IMR-90 (cell line): ENCODE measurements around the gene EPHB1. TPM values are rescaled to one million over a fixed set of nuclear protein-coding genes. Genes with fewer than 3 reads are reported as not detected.

Experiments
- ATAC-seq: fragments of 200-7000 bp; cut with Tn5 transposase; 2 replicates; pipeline ENCODE4 v1.9.1; 2020; ENCODE audit warnings: low read depth, mild to moderate bottlenecking, moderate library complexity
- BruUV-seq: library from RNA; stranded (reverse); fragments of 400-500 nt; replicated peaks from 2 replicates; lab custom pipeline; 2021; lab: Mats Ljungman, UMichigan
- CTCF ChIA-PET: fragments of 300-600 bp; formaldehyde crosslinking; extraction: SDS; loops from one replicate; lab custom pipeline; 2021; ENCODE audit warnings: antibody characterized with exemption; lab: Yijun Ruan, JAX
- POLR2A ChIA-PET: fragments of 300-600 bp; sonication (Branson Sonifier 250); formaldehyde crosslinking; loops from one replicate; lab custom pipeline; 2022; ENCODE audit warnings: antibody characterized with exemption; ENCODE audit not compliant: unreplicated experiment; lab: Charles Lee
- DNase-seq: peaks from one replicate; pipeline ENCODE4 v3.0.0; 2013
- H2AFZ ChIP-seq: replicated peaks from 2 replicates; pipeline ENCODE3; 2013; ENCODE audit warnings: low read length, mild to moderate bottlenecking; ENCODE audit not compliant: poor library complexity
- H2AK5ac ChIP-seq: 2 replicates; pipeline ENCODE4 v1.6.1; 2013; ENCODE audit warnings: low read depth, low read length, inconsistent platforms
- H2AK9ac ChIP-seq: replicated peaks from 2 replicates; pipeline ENCODE3; 2013; ENCODE audit warnings: mild to moderate bottlenecking, low read depth, low read length, moderate library complexity; ENCODE audit not compliant: poor library complexity
- H2BK120ac ChIP-seq: 2 replicates; pipeline ENCODE4 v1.6.1; 2013; ENCODE audit warnings: low read depth, low read length, inconsistent platforms
- H2BK15ac ChIP-seq: 3 replicates; pipeline ENCODE4 v1.6.1; 2013; ENCODE audit warnings: low read depth, low read length, inconsistent platforms
- H2BK20ac ChIP-seq: 2 replicates; pipeline ENCODE4 v1.6.1; 2013; ENCODE audit warnings: low read depth, mild to moderate bottlenecking, inconsistent platforms, low read length, moderate library complexity
- H2BK5ac ChIP-seq: 2 replicates; pipeline ENCODE4 v1.6.1; 2013; ENCODE audit warnings: mild to moderate bottlenecking, low read depth, low read length, inconsistent platforms; ENCODE audit not compliant: poor library complexity, severe bottlenecking
- H3K14ac ChIP-seq: replicated peaks from 2 replicates; pipeline ENCODE4 v1.6.1; 2013; ENCODE audit warnings: low read depth, low read length, inconsistent platforms
- H3K18ac ChIP-seq: 2 replicates; pipeline ENCODE4 v1.6.1; 2013; ENCODE audit warnings: low read depth, low read length, control low read depth
- H3K23ac ChIP-seq: 2 replicates; pipeline ENCODE4 v1.6.1; 2013; ENCODE audit warnings: low read depth, low read length, inconsistent platforms
- H3K27ac ChIP-seq: 2 replicates; pipeline ENCODE4 v1.5.1; 2013; ENCODE audit warnings: mild to moderate bottlenecking, control low read depth, low read length; ENCODE audit not compliant: insufficient read depth
- H3K27me3 ChIP-seq: 2 replicates; pipeline ENCODE4 v1.6.1; 2013; ENCODE audit warnings: low read length; ENCODE audit not compliant: control insufficient read depth, insufficient read depth
- H3K36me3 ChIP-seq: 2 replicates; pipeline ENCODE4 v1.6.1; 2013; ENCODE audit warnings: low read length, mixed read lengths; ENCODE audit not compliant: control insufficient read depth, insufficient read depth
- H3K4ac ChIP-seq: 2 replicates; pipeline ENCODE4 v1.6.1; 2013; ENCODE audit warnings: low read depth, low read length, inconsistent platforms
- H3K4me1 ChIP-seq: 2 replicates; pipeline ENCODE4 v1.6.1; 2013; ENCODE audit warnings: low read length, mixed read lengths; ENCODE audit not compliant: control insufficient read depth, insufficient read depth
- H3K4me2 ChIP-seq: 2 replicates; pipeline ENCODE4 v1.6.1; 2013; ENCODE audit warnings: low read depth, mild to moderate bottlenecking, control low read depth, low read length, moderate library complexity
- H3K4me3 ChIP-seq: 2 replicates; pipeline ENCODE4 v1.5.1; 2013; ENCODE audit warnings: low read depth, mild to moderate bottlenecking, control low read depth, low read length, moderate library complexity; ENCODE audit not compliant: insufficient read depth
- H3K56ac ChIP-seq: 2 replicates; pipeline ENCODE4 v1.6.1; 2013; ENCODE audit warnings: low read length, inconsistent platforms; ENCODE audit not compliant: insufficient read depth; ENCODE audit errors: extremely low read depth
- H3K79me1 ChIP-seq, 2 experiments: 2 replicates each; pipeline ENCODE4 v1.6.1; 2013; ENCODE audit warnings: low read length in 2 of 2, inconsistent platforms in 1 of 2, low read depth in 1 of 2
- H3K9ac ChIP-seq: 2 replicates; pipeline ENCODE4 v1.6.1; 2013; ENCODE audit warnings: low read depth, low read length, control low read depth
- H3K9me1 ChIP-seq: 2 replicates; pipeline ENCODE4 v1.6.1; 2013; ENCODE audit warnings: low read length, inconsistent platforms; ENCODE audit not compliant: insufficient read depth
- H3K9me3 ChIP-seq: 2 replicates; pipeline ENCODE4 v1.6.1; 2013; ENCODE audit warnings: low read length; ENCODE audit not compliant: control insufficient read depth, insufficient read depth
- H4K20me1 ChIP-seq: 2 replicates; pipeline ENCODE4 v1.6.1; 2013; ENCODE audit warnings: low read length, inconsistent platforms; ENCODE audit not compliant: insufficient read depth
- H4K5ac ChIP-seq: 2 replicates; pipeline ENCODE4 v1.6.1; 2013; ENCODE audit warnings: mild to moderate bottlenecking, low read depth, low read length, control low read depth
- H4K8ac ChIP-seq, 2 experiments: 2 replicates each; pipeline ENCODE4 v1.6.1; 2013; ENCODE audit warnings: low read depth in 2 of 2, low read length in 2 of 2, control low read depth in 1 of 2, inconsistent platforms in 1 of 2
- H4K91ac ChIP-seq: 2 replicates; pipeline ENCODE4 v1.6.1; 2013; ENCODE audit warnings: low read depth, low read length, inconsistent platforms; ENCODE audit not compliant: insufficient read depth
- BHLHE40 ChIP-seq: fragments of 150-350 bp; IDR thresholded peaks from 2 replicates; pipeline ENCODE4 v1.6.1; 2016; ENCODE audit warnings: mild to moderate bottlenecking, low read depth, low read length
- CEBPB ChIP-seq: IDR thresholded peaks from 2 replicates; pipeline ENCODE4 v1.6.1; 2012; ENCODE audit warnings: low read depth, low read length, improper control_type of control experiment
- CHD1 ChIP-seq: IDR thresholded peaks from 2 replicates; pipeline ENCODE4 v1.6.1; 2012; ENCODE audit warnings: low read depth, low read length, improper control_type of control experiment
- CTCF ChIP-seq: conservative IDR thresholded peaks from 2 replicates; pipeline ENCODE4 v1.5.1; 2012; ENCODE audit warnings: mild to moderate bottlenecking, low read depth, low read length, improper control_type of control experiment
- FOS ChIP-seq: fragments of 150-350 bp; IDR thresholded peaks from 2 replicates; pipeline ENCODE4 v1.6.1; 2016; ENCODE audit warnings: low read depth, low read length
- MAFK ChIP-seq: IDR thresholded peaks from 2 replicates; pipeline ENCODE4 v1.6.1; 2012; ENCODE audit warnings: low read depth, low read length, improper control_type of control experiment
- MAZ ChIP-seq: IDR thresholded peaks from 2 replicates; pipeline ENCODE4 v1.6.1; 2012; ENCODE audit warnings: low read depth, mild to moderate bottlenecking, low read length, improper control_type of control experiment, moderate library complexity, borderline replicate concordance
- MXI1 ChIP-seq: IDR thresholded peaks from 2 replicates; pipeline ENCODE4 v1.6.1; 2012; ENCODE audit warnings: low read depth, mild to moderate bottlenecking, low read length, moderate library complexity, borderline replicate concordance
- POLR2A ChIP-seq: IDR thresholded peaks from 2 replicates; pipeline ENCODE4 v1.6.1; 2012; ENCODE audit warnings: mild to moderate bottlenecking, low read depth, low read length
- RAD21 ChIP-seq: IDR thresholded peaks from 2 replicates; pipeline ENCODE4 v1.6.1; 2012; ENCODE audit warnings: low read length, improper control_type of control experiment
- RCOR1 ChIP-seq: IDR thresholded peaks from 2 replicates; pipeline ENCODE4 v1.6.1; 2012; ENCODE audit warnings: mild to moderate bottlenecking, low read length, improper control_type of control experiment; ENCODE audit not compliant: insufficient replicate concordance
- RFX5 ChIP-seq: IDR thresholded peaks from 2 replicates; pipeline ENCODE4 v1.8.0; 2012; ENCODE audit warnings: low read depth, mild to moderate bottlenecking, low read length, moderate library complexity
- SMC3 ChIP-seq: fragments of 150-350 bp; IDR thresholded peaks from 2 replicates; pipeline ENCODE4 v1.6.1; 2016; ENCODE audit warnings: low read depth, mild to moderate bottlenecking, antibody characterized with exemption, low read length, moderate library complexity
- WGBS, 2 experiments: methylation state at CpG; one replicate each; pipeline versions ENCODE4 v1.1.5 to v1.1.7; 2013; ENCODE audit warnings: missing lambda C conversion rate in 2 of 2; ENCODE audit not compliant: insufficient read length in 1 of 2; ENCODE audit errors: extremely low coverage in 2 of 2; 5-methylcytosine and 5-hydroxymethylcytosine counted together
- dilution Hi-C: fragments of 300-500 bp; cut with HindIII; formaldehyde crosslinking; loops from one replicate; pipeline ENCODE4 v1.14.3; 2018; ENCODE audit warnings: low sequenced_read_pairs; ENCODE audit not compliant: unreplicated experiment
- in situ Hi-C: fragments of 300-500 bp; cut with MboI; formaldehyde crosslinking; loops from 3 replicates; pipeline ENCODE4 v1.14.3; 2019; ENCODE audit warnings: low sequenced_read_pairs, inconsistent platforms, mixed read lengths
- intact Hi-C: fragments of 100-400 bp; cut with micrococcal nuclease; formaldehyde crosslinking; loops from 2 replicates; pipeline ENCODE4 v1.10.0; 2022
- polyA plus RNA-seq, 3 experiments: library from polyadenylated mRNA; depleted of rRNA; stranded (reverse); fragments of >200 nt; gene quantifications; 2 replicates each; pipeline ENCODE4 v1.2.3, GENCODE V29; 2012; ENCODE audit warnings: low replicate concordance in 1 of 3
- total RNA-seq: library from RNA; depleted of rRNA; stranded (reverse); fragments of >200 nt; gene quantifications from 2 replicates; pipeline ENCODE4 v1.2.3, GENCODE V29; 2012
- TF ChIP-seq, protein P1 (sequence below): fragments of 150-350 bp; IDR thresholded peaks from 2 replicates; pipeline ENCODE4 v1.6.1; 2017; ENCODE audit warnings: mild to moderate bottlenecking, antibody characterized with exemption, low read length, low read depth
- TF ChIP-seq, protein P2 (sequence below): fragments of 150-350 bp; IDR thresholded peaks from 2 replicates; pipeline ENCODE4 v1.6.1; 2016; ENCODE audit warnings: low read depth, mild to moderate bottlenecking, low read length, moderate library complexity, borderline replicate concordance

The EPHB1 gene
- total and polyA plus RNA-seq, 2 of the 4 experiments (the other 2 are of a cell fraction) = 0.17 to 0.36 TPM

DNA sequence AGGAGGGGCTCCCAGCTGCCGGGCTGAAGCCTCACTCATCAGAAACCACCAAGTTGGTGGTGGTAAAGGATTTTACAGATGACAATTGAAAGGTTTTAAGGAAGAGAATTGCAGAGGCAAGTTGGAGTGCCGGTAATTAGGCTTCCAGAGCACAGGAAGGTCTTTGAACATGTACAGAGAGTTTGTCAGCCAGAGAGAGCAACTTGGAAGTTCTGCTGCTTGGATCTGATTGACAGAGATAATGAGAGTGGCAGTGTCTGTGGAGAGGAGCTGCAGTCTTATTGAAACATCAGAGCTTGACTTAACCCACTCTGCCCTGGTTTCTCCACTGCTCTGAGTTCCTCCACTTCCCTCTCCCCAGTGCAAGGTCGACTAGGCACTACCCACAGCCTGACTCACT lies 448.6 kb downstream of the EPHB1 start:
- H3K4me1 ChIP-seq = no peaks in the 10 kb centered on the region
- BruUV-seq = no TSS peak
- H3K9ac ChIP-seq = no peak overlapping the region
- H3K27me3 ChIP-seq = no peaks in the 10 kb centered on the region
- no peak overlapping the region for H3K4ac ChIP-seq
- H2BK5ac ChIP-seq = no peak overlapping the region
- H2AFZ ChIP-seq = no peak overlapping the region
- H2BK120ac ChIP-seq = no peak overlapping the region
- H3K27ac ChIP-seq = no peak overlapping the region
- no peak overlapping the region for H3K18ac ChIP-seq
- no peak overlapping the region for H2AK9ac ChIP-seq
- H2AK5ac ChIP-seq = no peak overlapping the region
- H3K79me1 ChIP-seq = no peaks in the 10 kb centered on the region
- no peaks in the 10 kb centered on the region for H4K20me1 ChIP-seq
- WGBS, 2 experiments = 40% methylated on average over 1 of the region's 3 CpGs; no CpG with 5 or more reads in 1 of the 2 experiments
- H3K23ac ChIP-seq = no peak overlapping the region
- no peaks in the 10 kb centered on the region for H3K9me1 ChIP-seq
- no peak for DNase-seq
- CTCF ChIA-PET = no interaction called here
- dilution Hi-C loops = no loop called here
- H2BK20ac ChIP-seq = no peak overlapping the region
- ATAC-seq = no peak
- POLR2A ChIA-PET = no interaction called here
- in situ Hi-C loops = no loop called here
- H4K8ac ChIP-seq = no peak overlapping the region
- no peak overlapping the region for H3K56ac ChIP-seq
- no peaks in the 10 kb centered on the region for H3K36me3 ChIP-seq
- no peak overlapping the region for H3K4me2 ChIP-seq
- H3K9me3 ChIP-seq = peaks cover 10% of the 10 kb centered on the region; the same call in 1 of the 2 replicates
- H2BK15ac ChIP-seq = no peak overlapping the region
- TF ChIP-seq MXI1 (no peak), SMC3 (no peak), RCOR1 (no peak), RAD21 (no peak), CTCF (no peak), BHLHE40 (no peak), RFX5 (no peak), POLR2A (no peak), MAFK (no peak), FOS (no peak), CEBPB (no peak), CHD1 (no peak), MAZ (no peak)
- TF ChIP-seq, protein P1, sequence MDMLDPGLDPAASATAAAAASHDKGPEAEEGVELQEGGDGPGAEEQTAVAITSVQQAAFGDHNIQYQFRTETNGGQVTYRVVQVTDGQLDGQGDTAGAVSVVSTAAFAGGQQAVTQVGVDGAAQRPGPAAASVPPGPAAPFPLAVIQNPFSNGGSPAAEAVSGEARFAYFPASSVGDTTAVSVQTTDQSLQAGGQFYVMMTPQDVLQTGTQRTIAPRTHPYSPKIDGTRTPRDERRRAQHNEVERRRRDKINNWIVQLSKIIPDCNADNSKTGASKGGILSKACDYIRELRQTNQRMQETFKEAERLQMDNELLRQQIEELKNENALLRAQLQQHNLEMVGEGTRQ = no peak
- TF ChIP-seq, protein P2, sequence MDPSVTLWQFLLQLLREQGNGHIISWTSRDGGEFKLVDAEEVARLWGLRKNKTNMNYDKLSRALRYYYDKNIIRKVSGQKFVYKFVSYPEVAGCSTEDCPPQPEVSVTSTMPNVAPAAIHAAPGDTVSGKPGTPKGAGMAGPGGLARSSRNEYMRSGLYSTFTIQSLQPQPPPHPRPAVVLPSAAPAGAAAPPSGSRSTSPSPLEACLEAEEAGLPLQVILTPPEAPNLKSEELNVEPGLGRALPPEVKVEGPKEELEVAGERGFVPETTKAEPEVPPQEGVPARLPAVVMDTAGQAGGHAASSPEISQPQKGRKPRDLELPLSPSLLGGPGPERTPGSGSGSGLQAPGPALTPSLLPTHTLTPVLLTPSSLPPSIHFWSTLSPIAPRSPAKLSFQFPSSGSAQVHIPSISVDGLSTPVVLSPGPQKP = no peak
- no peak overlapping the region for H3K4me3 ChIP-seq
- no peak overlapping the region for H4K5ac ChIP-seq
- H3K14ac ChIP-seq = no peak overlapping the region
- no peak overlapping the region for H4K91ac ChIP-seq
- intact Hi-C loops = no loop called here
